Spleen (tissue), 7 donors: Measurements from ENCODE around the gene AOX1.
A peak's percentile ranks its signal among the peaks of the same experiment; 100 is the strongest.

Experiments used
- CTCF ChIP-seq, 11 experiments: fragments of 200-600 bp in 7 of 11; fragments of 450-650 bp in 4 of 11; sonication (generic) in 4 of 11; IDR thresholded peaks in 8 of 11; conservative IDR thresholded peaks in 3 of 11; 1 replicate in 7 of 11; 2 replicates in 4 of 11; pipeline versions ENCODE4 v1.4.0 to v1.8.0; 2016 to 2021; ENCODE audit warnings: antibody characterized with exemption in 11 of 11, inconsistent platforms in 4 of 11, mild to moderate bottlenecking in 1 of 11
- POLR2A ChIP-seq, 3 donors: fragments of 450-650 bp; IDR thresholded peaks; one replicate each; pipeline ENCODE4 v1.5.1; 2017; ENCODE audit warnings: antibody characterized with exemption in 3 of 3, mild to moderate bottlenecking in 1 of 3
- POLR2AphosphoS5 ChIP-seq, 3 donors: sonication (generic); formaldehyde crosslinking; IDR thresholded peaks; one replicate each; pipeline ENCODE4 v1.5.1; 2017; ENCODE audit warnings: antibody characterized with exemption in 3 of 3
- donor health status: DM: no; HTN: no; CAD: no; lungs with moderate emphysema.
- donor health status: DM: no; HTN: no; CAD: no.
- donor health status: DM: no; HTN: no; CAD: no.

- TF ChIP-seq CTCF (IDR thresholded peaks at IDR 0.05 in 8 of 11, conservative IDR thresholded peaks at IDR 0.05 in 3 of 11) (peak in 6 of 11 experiments; percentile 16 to 36 (median 29)), POLR2A (IDR thresholded peaks at IDR 0.05) (no peak), POLR2AphosphoS5 (IDR thresholded peaks at IDR 0.05) (no peak)
Observed at GRCh38 chr2:200578778-200579177, 7.0 kb upstream of the AOX1 start.
